ENCODE measurements around the gene EXOC6. TPM values are rescaled to one million over a fixed set of nuclear protein-coding genes. Genes with fewer than 3 reads are reported as not detected.
"Not testable (repeated sequence)": the region's sequence is repeated elsewhere in the genome, so short reads cannot be mapped to it uniquely, and the experiment has no call there.

The EXOC6 gene
- total RNA-seq, 1 donor from 2014 or later, result 21.7 TPM

DNA sequence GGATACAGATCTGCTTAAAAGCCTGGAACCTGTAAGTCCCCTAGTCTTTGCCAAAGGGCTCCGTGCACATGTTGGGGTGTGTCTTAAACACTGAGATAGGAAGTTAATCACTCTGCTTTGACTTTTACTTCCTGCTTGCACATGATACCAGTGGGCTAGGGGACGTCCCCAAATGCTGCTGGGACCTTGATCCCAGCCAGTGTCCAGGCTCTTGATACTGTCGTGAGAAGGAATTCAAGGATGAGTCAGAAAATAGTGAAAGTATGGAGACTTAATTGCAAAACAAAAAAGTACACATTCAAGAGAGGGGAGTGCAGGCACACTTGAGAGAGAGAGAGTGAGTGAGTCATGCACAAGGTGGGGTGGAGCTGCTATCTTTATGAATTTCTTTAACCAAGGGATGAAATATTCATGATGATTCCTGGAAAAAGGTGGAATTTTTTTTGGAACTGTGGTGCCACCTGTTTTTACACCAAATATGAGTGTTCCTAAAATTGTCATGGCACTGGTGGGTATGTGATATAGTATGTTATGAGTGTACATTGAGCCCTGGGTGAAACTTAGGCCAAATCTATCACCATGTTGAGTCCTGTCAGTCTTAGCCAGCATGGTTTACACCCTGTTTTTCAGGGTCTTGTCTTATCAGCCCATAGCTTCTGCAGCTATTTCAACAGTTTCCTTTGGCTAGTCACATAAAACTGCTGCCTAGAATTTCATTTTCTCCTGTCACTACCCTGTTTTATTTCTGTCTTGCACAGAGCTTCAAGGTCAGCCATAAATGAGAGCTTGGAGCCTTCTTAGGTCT lies 123.9 kb downstream of the EXOC6 start:
- no peak overlapping the region for H3K27ac Mint-ChIP-seq
- H3K9me3 Mint-ChIP-seq (ENCODE audit: low read depth), result peaks cover 19% of the 10 kb centered on the region
- no peak overlapping the region for H3K4me3 Mint-ChIP-seq (ENCODE audit: low read depth)
- no peak for DNase-seq (ENCODE audit: low spot score, unreplicated experiment)
- no peak for TF ChIP-seq CTCF (IDR thresholded peaks at IDR 0.05; ENCODE audit: unreplicated experiment)
- peaks cover 42% of the 10 kb centered on the region for H3K36me3 Mint-ChIP-seq (ENCODE audit: insufficient read depth)
- H3K27me3 Mint-ChIP-seq, result no peaks in the 10 kb centered on the region
- no peaks in the 10 kb centered on the region for H3K4me1 Mint-ChIP-seq (ENCODE audit: low read depth)

GRCh38 chr10:92972886-92973285 lies 124.6 kb downstream of the EXOC6 start:
- H3K27me3 Mint-ChIP-seq, result no peaks in the 10 kb centered on the region

DNA sequence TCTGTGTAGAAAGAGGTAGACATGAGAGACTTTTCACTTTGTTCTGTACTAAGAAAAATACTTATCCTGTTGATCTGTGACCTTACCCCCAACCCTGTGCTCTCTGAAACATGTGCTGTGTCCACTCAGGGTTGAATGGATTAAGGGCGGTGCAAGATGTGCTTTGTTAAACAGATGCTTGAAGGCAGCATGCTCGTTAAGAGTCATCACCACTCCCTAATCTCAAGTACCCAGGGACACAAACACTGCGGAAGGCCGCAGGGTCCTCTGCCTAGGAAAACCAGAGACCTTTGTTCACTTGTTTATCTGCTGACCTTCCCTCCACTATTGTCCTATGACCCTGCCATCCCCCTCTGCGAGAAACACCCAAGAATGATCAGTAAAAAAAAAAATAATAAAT lies 128.0 kb downstream of the EXOC6 start:
- not testable (repeated sequence) for H3K4me1 Mint-ChIP-seq (ENCODE audit: low read depth); H3K27me3 Mint-ChIP-seq; H3K27ac Mint-ChIP-seq; DNase-seq (ENCODE audit: low spot score, unreplicated experiment); H3K4me3 Mint-ChIP-seq (ENCODE audit: low read depth)
- peaks cover 34% of the 10 kb centered on the region for H3K36me3 Mint-ChIP-seq (ENCODE audit: insufficient read depth)
- H3K9me3 Mint-ChIP-seq (ENCODE audit: low read depth), result peaks cover 19% of the 10 kb centered on the region

More at GRCh38 chr10:92972886-92973285, 124.6 kb downstream of the EXOC6 start:
- Mint-ChIP-seq H3K4me1 (ENCODE audit: low read depth) (no peaks in the 10 kb centered on the region), H3K4me3 (ENCODE audit: low read depth) (no peak overlapping the region), H3K27ac (no peak overlapping the region), H3K9me3 (ENCODE audit: low read depth) (peaks cover 19% of the 10 kb centered on the region), H3K36me3 (ENCODE audit: insufficient read depth) (peaks cover 42% of the 10 kb centered on the region)
- no peak for TF ChIP-seq CTCF (IDR thresholded peaks at IDR 0.05; ENCODE audit: unreplicated experiment)
- DNase-seq (ENCODE audit: low spot score, unreplicated experiment), result no peak

GRCh38 chr10:92989250-92989649 lies 140.9 kb downstream of the EXOC6 start:
- H3K27ac Mint-ChIP-seq, result no peak overlapping the region
- no peak for DNase-seq (ENCODE audit: low spot score, unreplicated experiment)
- H3K9me3 Mint-ChIP-seq (ENCODE audit: low read depth), result no peaks in the 10 kb centered on the region
- no peaks in the 10 kb centered on the region for H3K4me1 Mint-ChIP-seq (ENCODE audit: low read depth)
- no peak for TF ChIP-seq CTCF (IDR thresholded peaks at IDR 0.05; ENCODE audit: unreplicated experiment)
- peaks cover 3% of the 10 kb centered on the region for H3K36me3 Mint-ChIP-seq (ENCODE audit: insufficient read depth)
- no peak overlapping the region for H3K4me3 Mint-ChIP-seq (ENCODE audit: low read depth)
- H3K27me3 Mint-ChIP-seq, result no peaks in the 10 kb centered on the region

DNA sequence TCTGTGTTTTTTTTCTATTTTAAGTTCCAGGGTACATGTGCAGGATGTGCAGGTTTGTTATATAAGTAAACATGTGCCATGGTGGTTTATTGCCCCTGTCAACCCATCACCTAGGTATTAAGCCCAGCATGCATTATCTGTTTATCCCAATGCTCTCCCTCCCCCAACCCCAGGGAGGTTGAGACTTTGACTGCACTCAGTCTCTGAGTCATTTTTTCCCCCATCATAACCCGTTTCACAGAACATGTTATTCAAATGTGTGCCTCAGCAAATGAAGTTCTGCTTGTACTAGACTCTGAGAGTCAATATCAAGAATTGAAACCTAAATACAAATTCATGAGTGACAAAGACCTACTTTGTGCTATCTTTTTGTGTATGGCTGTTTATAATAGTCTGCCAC lies 142.3 kb downstream of the EXOC6 start:
- Mint-ChIP-seq H3K4me1 (ENCODE audit: low read depth) (no peaks in the 10 kb centered on the region), H3K36me3 (ENCODE audit: insufficient read depth) (no peaks in the 10 kb centered on the region), H3K9me3 (ENCODE audit: low read depth) (no peaks in the 10 kb centered on the region), H3K4me3 (ENCODE audit: low read depth) (no peak overlapping the region), H3K27ac (no peak overlapping the region), H3K27me3 (no peaks in the 10 kb centered on the region)
- TF ChIP-seq CTCF (IDR thresholded peaks at IDR 0.05; ENCODE audit: unreplicated experiment), result no peak
- DNase-seq (ENCODE audit: low spot score, unreplicated experiment), result no peak

DNA sequence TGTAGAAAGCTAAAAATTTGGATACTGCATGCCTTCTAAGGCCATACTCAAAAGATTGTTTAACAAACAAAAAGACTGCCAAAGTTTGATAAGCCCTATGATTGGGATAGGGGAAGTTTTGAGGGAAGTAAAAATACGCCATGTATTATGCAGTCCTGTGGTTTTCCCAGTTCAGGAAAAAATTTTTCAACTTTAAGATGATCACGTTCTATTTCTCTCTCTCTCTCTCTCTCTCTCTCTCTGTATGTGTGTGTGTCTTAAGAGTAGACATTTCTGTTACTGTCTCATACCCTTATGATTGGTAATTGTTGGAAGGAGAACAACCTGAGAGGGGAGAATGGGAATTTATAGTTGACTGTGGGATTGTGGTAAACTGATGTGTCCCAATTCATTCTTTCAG lies 143.2 kb downstream of the EXOC6 start:
- no peaks in the 10 kb centered on the region for H3K9me3 Mint-ChIP-seq (ENCODE audit: low read depth)
- no peak for TF ChIP-seq CTCF (IDR thresholded peaks at IDR 0.05; ENCODE audit: unreplicated experiment)
- no peaks in the 10 kb centered on the region for H3K27me3 Mint-ChIP-seq
- H3K27ac Mint-ChIP-seq, result no peak overlapping the region
- no peaks in the 10 kb centered on the region for H3K36me3 Mint-ChIP-seq (ENCODE audit: insufficient read depth)
- no peak overlapping the region for H3K4me3 Mint-ChIP-seq (ENCODE audit: low read depth)
- H3K4me1 Mint-ChIP-seq (ENCODE audit: low read depth), result no peaks in the 10 kb centered on the region
- no peak for DNase-seq (ENCODE audit: low spot score, unreplicated experiment)

Measured in progenitor cell of endocrine pancreas (in vitro differentiated cells).